ENCODE data around the gene EIF5AL1.
"Not testable (repeated sequence)": the region's sequence is repeated elsewhere in the genome, so short reads cannot be mapped to it uniquely, and the experiment has no call there.

The EIF5AL1 gene

DNA sequence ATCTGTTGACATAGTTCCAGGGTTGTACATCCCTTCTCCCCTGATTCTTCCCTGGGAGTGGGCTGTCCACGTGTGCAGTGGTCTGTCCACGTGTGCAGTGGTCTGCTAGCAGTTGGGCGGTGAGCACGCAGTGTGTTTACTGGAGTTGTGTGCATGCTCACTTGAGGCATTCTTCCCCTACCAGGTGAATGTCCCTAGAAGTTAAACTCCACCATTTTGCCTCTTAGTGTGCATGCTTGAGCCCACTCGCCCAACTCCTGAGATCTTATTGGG lies 21.5 kb downstream of the EIF5AL1 start:
- intact Hi-C loops (cut with DNase I; ENCODE audit: low total_unique reads); H3K36me3 ChIP-seq; H3K4me1 ChIP-seq; H3K9me3 ChIP-seq; H3K27ac ChIP-seq; DNase-seq; H3K27me3 ChIP-seq; H3K4me3 ChIP-seq: not testable (repeated sequence)

DNA sequence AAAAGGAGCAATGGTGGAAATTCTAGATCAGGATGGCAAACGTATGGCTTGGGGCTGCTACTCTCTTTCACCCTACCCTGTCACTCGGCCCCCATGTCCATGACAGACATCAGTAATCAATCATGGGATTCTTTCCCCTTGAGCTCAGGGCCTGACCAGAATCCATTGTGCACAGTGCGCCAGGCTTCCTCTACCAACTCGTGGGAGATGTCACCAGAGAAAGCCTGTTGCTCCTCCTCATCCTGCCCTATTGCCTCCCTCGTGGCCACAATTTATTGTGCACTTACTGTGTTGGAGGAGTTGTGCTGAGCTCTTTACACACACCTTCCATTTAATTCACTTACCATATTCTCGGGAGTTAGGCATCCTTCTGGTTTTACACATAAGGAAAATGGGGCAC lies 26.0 kb downstream of the EIF5AL1 start:
- H3K4me3 ChIP-seq; intact Hi-C loops (cut with DNase I; ENCODE audit: low total_unique reads); H3K9me3 ChIP-seq; H3K27me3 ChIP-seq; H3K27ac ChIP-seq; DNase-seq; H3K36me3 ChIP-seq; H3K4me1 ChIP-seq: not testable (repeated sequence)

- H3K36me3 ChIP-seq; H3K27ac ChIP-seq; intact Hi-C loops (cut with DNase I; ENCODE audit: low total_unique reads): not testable (repeated sequence)
Measured at GRCh38 chr10:79540930-79541329, 28.6 kb downstream of the EIF5AL1 start.

DNA sequence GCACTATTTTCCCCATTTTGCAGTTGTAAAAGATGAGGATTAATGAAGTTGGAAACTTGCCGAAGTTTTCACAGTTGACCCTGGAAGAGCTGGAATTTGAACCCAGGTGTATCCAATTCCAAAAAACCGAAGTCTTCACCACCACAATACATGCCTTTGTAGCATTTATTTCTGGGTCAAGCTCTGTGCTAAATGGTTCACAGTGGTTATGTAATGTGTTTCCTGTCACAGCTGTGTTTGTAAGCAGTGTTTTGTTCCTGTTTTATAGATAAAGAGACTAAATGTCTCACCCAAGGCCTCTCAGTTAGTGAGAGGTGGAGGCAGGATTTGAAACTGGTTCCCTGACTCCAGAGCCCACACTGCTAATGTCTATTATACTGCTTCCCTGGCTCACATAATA lies 30.3 kb downstream of the EIF5AL1 start:
- TF ChIP-seq CTCF (IDR thresholded peaks at IDR 0.05): no peak
- no peaks in the 10 kb centered on the region for H3K4me1 ChIP-seq
- no peaks in the 10 kb centered on the region for H3K9me3 ChIP-seq
- no peak overlapping the region for H3K4me3 ChIP-seq
- H3K36me3 ChIP-seq: no peaks in the 10 kb centered on the region
- no peak overlapping the region for H3K27ac ChIP-seq
- H3K27me3 ChIP-seq: no peaks in the 10 kb centered on the region
- no peak for DNase-seq
- intact Hi-C loops (cut with DNase I; ENCODE audit: low total_unique reads): no loop called here

More at GRCh38 chr10:79540930-79541329, 28.6 kb downstream of the EIF5AL1 start:
- DNase-seq, H3K9me3 ChIP-seq, H3K4me3 ChIP-seq, H3K27me3 ChIP-seq, H3K4me1 ChIP-seq: not testable (repeated sequence)

GRCh38 chr10:79544408-79544807 lies 32.1 kb downstream of the EIF5AL1 start:
- DNase-seq; H3K27me3 ChIP-seq; H3K9me3 ChIP-seq; H3K4me1 ChIP-seq; H3K27ac ChIP-seq; H3K36me3 ChIP-seq; H3K4me3 ChIP-seq; intact Hi-C loops (cut with DNase I; ENCODE audit: low total_unique reads): not testable (repeated sequence)

DNA sequence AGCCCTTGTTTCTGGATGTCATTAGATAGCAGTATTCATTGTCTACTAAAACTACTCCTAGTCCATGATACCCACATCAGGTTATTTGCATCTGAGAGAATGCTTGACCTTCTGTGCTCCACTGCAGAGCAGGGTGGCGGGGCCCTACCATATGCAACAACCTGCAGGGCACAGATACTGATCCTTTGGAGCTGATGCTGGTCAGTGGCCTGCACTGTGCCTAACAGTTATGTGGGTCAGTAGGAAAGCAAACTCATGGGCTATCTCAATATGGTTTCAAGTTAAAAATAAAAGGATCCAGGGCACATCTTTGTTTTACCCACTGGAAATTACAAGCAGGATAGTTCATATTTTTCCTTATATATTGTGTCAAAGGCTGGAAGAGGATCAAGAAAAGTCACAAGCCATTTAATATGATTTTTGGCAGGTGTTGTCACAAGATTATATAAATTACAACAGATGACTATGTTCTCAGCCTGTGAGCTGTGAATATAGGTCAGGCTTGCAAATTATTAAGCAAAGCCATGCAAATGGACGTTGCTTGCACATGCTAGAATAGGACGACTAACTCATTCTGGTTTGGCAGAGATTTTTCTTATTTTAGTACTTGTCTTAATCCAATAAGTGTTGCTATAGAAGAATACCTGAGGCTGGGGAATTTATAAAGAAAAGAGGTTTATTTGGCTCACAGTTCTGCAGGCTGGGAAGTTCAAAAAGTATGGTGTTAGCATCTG lies 32.8 kb downstream of the EIF5AL1 start:
- H3K27me3 ChIP-seq; H3K36me3 ChIP-seq; H3K9me3 ChIP-seq; H3K4me1 ChIP-seq; DNase-seq; H3K27ac ChIP-seq; intact Hi-C loops (cut with DNase I; ENCODE audit: low total_unique reads); H3K4me3 ChIP-seq: not testable (repeated sequence)

GRCh38 chr10:79547128-79547527 lies 34.8 kb downstream of the EIF5AL1 start:
- H3K36me3 ChIP-seq; DNase-seq; intact Hi-C loops (cut with DNase I; ENCODE audit: low total_unique reads): not testable (repeated sequence)

DNA sequence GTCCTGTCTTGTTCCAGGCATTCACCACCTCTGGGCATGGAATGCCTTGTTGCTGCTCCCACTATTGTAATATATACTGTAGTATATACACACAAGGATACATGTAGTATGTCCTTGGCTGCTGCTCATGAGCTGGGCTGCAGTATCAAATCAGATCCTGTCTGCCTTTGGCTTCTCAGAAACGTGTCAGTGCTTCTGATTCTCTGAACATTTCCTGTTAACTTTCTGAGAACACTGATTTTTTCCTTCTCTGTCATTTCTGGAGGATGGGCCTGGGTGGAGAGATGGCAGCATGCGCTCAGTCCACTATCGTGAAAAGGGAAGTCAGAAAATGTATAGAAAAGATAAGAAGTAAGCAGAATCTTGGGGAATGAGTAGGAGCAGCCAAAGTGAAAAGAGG lies 35.6 kb downstream of the EIF5AL1 start:
- DNase-seq: no peak
- no peak for TF ChIP-seq CTCF (IDR thresholded peaks at IDR 0.05)
- no peaks in the 10 kb centered on the region for H3K36me3 ChIP-seq
- no peaks in the 10 kb centered on the region for H3K4me1 ChIP-seq
- H3K27me3 ChIP-seq: no peaks in the 10 kb centered on the region
- H3K9me3 ChIP-seq: no peaks in the 10 kb centered on the region
- H3K4me3 ChIP-seq: no peak overlapping the region
- H3K27ac ChIP-seq: no peak overlapping the region
- intact Hi-C loops (cut with DNase I; ENCODE audit: low total_unique reads): no loop called here

More at GRCh38 chr10:79547128-79547527, 34.8 kb downstream of the EIF5AL1 start:
- not testable (repeated sequence) for H3K4me3 ChIP-seq, H3K27ac ChIP-seq, H3K4me1 ChIP-seq, H3K9me3 ChIP-seq, H3K27me3 ChIP-seq

GRCh38 chr10:79552143-79552542 lies 39.8 kb downstream of the EIF5AL1 start:
- intact Hi-C loops (cut with DNase I; ENCODE audit: low total_unique reads): no loop called here
- Histone ChIP-seq H3K4me3 (no peak overlapping the region), H3K27me3 (no peaks in the 10 kb centered on the region), H3K27ac (no peak overlapping the region), H3K36me3 (no peaks in the 10 kb centered on the region), H3K9me3 (no peaks in the 10 kb centered on the region), H3K4me1 (no peaks in the 10 kb centered on the region)
- TF ChIP-seq CTCF (IDR thresholded peaks at IDR 0.05): no peak
- no peak for DNase-seq
